ENCODE results near the gene PPCDC. TPM values are rescaled to one million over a fixed set of nuclear protein-coding genes. Genes with fewer than 3 reads are reported as not detected.

PPCDC gene
- total and polyA plus RNA-seq, 4 donors: 7.4 to 9.3 (median 8.4) TPM

GRCh38 chr15:75028991-75029377, 5.6 kb downstream of the PPCDC start:
- Histone ChIP-seq H3K27ac (ENCODE audit: low read depth in 1 of 2, low read length in 2 of 2) (no peak overlapping the region), H3K9me3 (ENCODE audit: control insufficient read depth in 4 of 4, low read length in 3 of 4) (no peaks in the 10 kb centered on the region), H3K27me3 (ENCODE audit: control insufficient read depth in 4 of 4, insufficient read depth in 4 of 4, low read length in 3 of 4) (no peaks in the 10 kb centered on the region), H3K9ac (ENCODE audit: low read depth in 1 of 2, low read length in 2 of 2) (no peak overlapping the region), H3K36me3 (ENCODE audit: control insufficient read depth in 4 of 4, insufficient read depth in 3 of 4, low read depth in 1 of 4, low read length in 3 of 4) (no peaks in the 10 kb centered on the region), H3K4me1 (ENCODE audit: control insufficient read depth in 4 of 4, insufficient read depth in 4 of 4, low read length in 3 of 4) (peaks cover 7 to 32% (median 23%) of the 10 kb centered on the region in 4 donors), H3K4me3 (ENCODE audit: low read depth in 1 of 3, low read length in 3 of 3) (no peak overlapping the region)
- 77% methylated on average over 4 of the region's 4 CpGs for WGBS
- no peak for DNase-seq (ENCODE audit: low spot score)
- TF ChIP-seq FOXA1 (IDR thresholded peaks at IDR 0.05): no peak
- no peak for TF ChIP-seq FOXA2 (IDR thresholded peaks at IDR 0.05)
- TF ChIP-seq REST (IDR thresholded peaks at IDR 0.05): no peak
- TF ChIP-seq TAF1 (conservative IDR thresholded peaks at IDR 0.05): no peak
- TF ChIP-seq MAX (IDR thresholded peaks at IDR 0.05): no peak
- TF ChIP-seq YY1 (IDR thresholded peaks at IDR 0.05): no peak
- TF ChIP-seq ATF3 (IDR thresholded peaks at IDR 0.05): no peak
- no peak for TF ChIP-seq RAD21 (IDR thresholded peaks at IDR 0.05)
- TF ChIP-seq ZBTB33 (IDR thresholded peaks at IDR 0.05): no peak
- TF ChIP-seq RXRA (IDR thresholded peaks at IDR 0.05): no peak
- no peak for TF ChIP-seq HNF4G (IDR thresholded peaks at IDR 0.05)
- TF ChIP-seq EGR1 (IDR thresholded peaks at IDR 0.05; ENCODE audit: low read depth in 2 of 2): no peak
- TF ChIP-seq JUND (IDR thresholded peaks at IDR 0.05): no peak
- TF ChIP-seq GABPA (IDR thresholded peaks at IDR 0.05 in 1 of 2, conservative IDR thresholded peaks at IDR 0.05 in 1 of 2): no peak
- no peak for TF ChIP-seq NR2F2 (IDR thresholded peaks at IDR 0.05)
- TF ChIP-seq SP1 (IDR thresholded peaks at IDR 0.05): no peak
- TF ChIP-seq HNF4A (conservative IDR thresholded peaks at IDR 0.05): no peak

GRCh38 chr15:75029378-75030022, 6.1 kb downstream of the PPCDC start:
- 32% methylated on average over 12 of the region's 12 CpGs for WGBS
- no peaks in the 10 kb centered on the region for H3K9me3 ChIP-seq (ENCODE audit: control insufficient read depth in 4 of 4, low read length in 3 of 4)
- no peak overlapping the region for H3K9ac ChIP-seq (ENCODE audit: low read depth in 1 of 2, low read length in 2 of 2)
- DNase-seq (ENCODE audit: low spot score): peak; percentile 96
- H3K27ac ChIP-seq (ENCODE audit: low read depth in 1 of 2, low read length in 2 of 2): peak overlapping the region; percentile 41 to 56
- H3K4me3 ChIP-seq (ENCODE audit: low read depth in 1 of 3, low read length in 3 of 3): no peak overlapping the region
- H3K36me3 ChIP-seq (ENCODE audit: control insufficient read depth in 4 of 4, insufficient read depth in 3 of 4, low read depth in 1 of 4, low read length in 3 of 4): no peaks in the 10 kb centered on the region
- H3K4me1 ChIP-seq (ENCODE audit: control insufficient read depth in 4 of 4, insufficient read depth in 4 of 4, low read length in 3 of 4): peaks cover 7 to 27% (median 19%) of the 10 kb centered on the region in 4 donors
- no peaks in the 10 kb centered on the region for H3K27me3 ChIP-seq (ENCODE audit: control insufficient read depth in 4 of 4, insufficient read depth in 4 of 4, low read length in 3 of 4)
- TF ChIP-seq FOXA2 (IDR thresholded peaks at IDR 0.05): no peak
- TF ChIP-seq NR2F2 (IDR thresholded peaks at IDR 0.05): peak; percentile 74
- TF ChIP-seq ATF3 (IDR thresholded peaks at IDR 0.05): no peak
- no peak for TF ChIP-seq MAX (IDR thresholded peaks at IDR 0.05)
- no peak for TF ChIP-seq ZBTB33 (IDR thresholded peaks at IDR 0.05)
- TF ChIP-seq RXRA (IDR thresholded peaks at IDR 0.05): peak; percentile 64
- peak; percentile 24 for TF ChIP-seq FOXA1 (IDR thresholded peaks at IDR 0.05)
- peak; percentile 93 to 94 for TF ChIP-seq RAD21 (IDR thresholded peaks at IDR 0.05)
- TF ChIP-seq YY1 (IDR thresholded peaks at IDR 0.05): peak; percentile 53
- TF ChIP-seq SP1 (IDR thresholded peaks at IDR 0.05): peak; percentile 68
- TF ChIP-seq HNF4A (conservative IDR thresholded peaks at IDR 0.05): no peak
- peak in 1 of 2 donors; percentile 32 for TF ChIP-seq EGR1 (IDR thresholded peaks at IDR 0.05; ENCODE audit: low read depth in 2 of 2)
- TF ChIP-seq HNF4G (IDR thresholded peaks at IDR 0.05): no peak
- TF ChIP-seq TAF1 (conservative IDR thresholded peaks at IDR 0.05): no peak
- TF ChIP-seq REST (IDR thresholded peaks at IDR 0.05): peak; percentile 53
- peak in 1 of 2 donors; percentile 36 for TF ChIP-seq JUND (IDR thresholded peaks at IDR 0.05)
